GM19240 (cell line): ENCODE measurements around the gene TMEM229B.

ENCODE experiments used
- DNase-seq: peaks from one replicate; pipeline ENCODE4 v3.0.0; 2011; ENCODE audit warnings: low spot score; ENCODE audit not compliant: insufficient read length

Gene TMEM229B

DNA sequence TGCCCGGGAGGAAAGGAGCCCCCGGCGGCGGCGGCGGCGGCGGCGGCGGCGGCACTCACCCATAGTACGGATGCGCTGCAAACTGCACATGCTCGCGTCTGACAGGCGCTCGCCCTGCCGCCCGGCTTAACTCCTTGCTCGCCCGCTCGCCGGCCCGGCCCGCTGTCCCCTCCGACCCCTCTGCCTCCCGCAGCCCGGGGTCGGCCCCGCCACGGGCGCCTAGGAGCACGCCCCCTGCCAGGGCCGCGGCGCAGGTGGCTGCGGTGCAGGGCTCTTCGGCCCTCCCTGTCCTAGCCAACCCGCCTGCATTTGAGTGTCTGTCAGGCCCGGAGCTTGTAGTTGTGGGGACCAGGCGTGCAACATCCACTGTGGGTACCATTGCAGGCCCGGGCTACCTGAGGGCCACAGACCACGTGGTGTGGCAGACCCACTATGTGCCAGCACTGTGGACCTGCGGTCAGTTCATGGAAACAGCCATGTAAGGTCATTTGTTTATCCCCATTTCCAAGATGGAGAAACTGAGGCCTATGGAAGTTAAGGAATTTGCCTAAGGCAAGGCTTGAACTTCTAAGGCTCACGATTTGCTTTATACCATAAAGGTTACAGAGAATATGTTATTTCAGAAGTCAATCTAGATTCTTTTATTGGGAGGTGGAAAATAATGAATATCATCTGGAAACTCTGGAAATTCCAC, 27.0 kb upstream of the TMEM229B start:
- no peak for DNase-seq

DNA sequence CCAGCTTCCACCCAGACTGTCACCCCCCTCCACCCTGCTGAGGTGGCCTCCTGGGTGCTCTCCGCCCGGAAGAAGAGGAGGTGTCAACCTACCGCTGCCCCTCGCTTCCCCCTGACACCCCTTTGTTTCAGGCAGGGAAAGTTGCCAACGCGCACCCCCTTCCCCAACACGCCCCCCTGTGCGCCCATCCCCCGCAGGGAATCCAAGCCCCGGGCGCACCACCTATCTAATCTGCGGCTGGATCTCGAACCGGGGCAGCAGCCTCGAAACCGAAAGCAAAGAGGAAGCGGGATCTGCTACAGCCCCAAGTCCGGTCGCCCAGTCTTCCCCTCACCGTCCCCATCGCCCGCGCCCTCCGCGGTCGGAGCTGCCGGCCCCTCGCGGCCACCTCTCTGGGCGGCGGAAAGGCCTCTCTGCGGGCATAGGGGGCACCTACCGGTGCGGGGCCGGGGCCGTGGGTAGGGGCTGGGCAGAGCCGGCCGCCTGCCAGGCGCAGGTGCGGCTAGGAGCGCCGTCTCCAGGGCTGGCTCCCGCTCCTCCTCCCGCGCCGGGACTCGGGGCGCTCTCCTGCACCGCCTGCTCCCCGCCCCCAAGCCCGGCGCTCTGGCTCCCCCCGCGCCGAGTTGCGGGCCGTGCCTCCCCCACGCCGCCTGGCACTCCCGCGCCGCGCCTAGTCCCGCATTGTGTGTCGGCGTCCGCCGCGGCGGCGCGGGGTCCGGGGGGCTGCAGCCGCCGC, 26.3 kb upstream of the TMEM229B start:
- no peak for DNase-seq

GRCh38 chr14:67514203-67514607, 25.7 kb upstream of the TMEM229B start:
- DNase-seq: no peak

GRCh38 chr14:67513631-67514108, 25.1 kb upstream of the TMEM229B start:
- DNase-seq: no peak

DNA sequence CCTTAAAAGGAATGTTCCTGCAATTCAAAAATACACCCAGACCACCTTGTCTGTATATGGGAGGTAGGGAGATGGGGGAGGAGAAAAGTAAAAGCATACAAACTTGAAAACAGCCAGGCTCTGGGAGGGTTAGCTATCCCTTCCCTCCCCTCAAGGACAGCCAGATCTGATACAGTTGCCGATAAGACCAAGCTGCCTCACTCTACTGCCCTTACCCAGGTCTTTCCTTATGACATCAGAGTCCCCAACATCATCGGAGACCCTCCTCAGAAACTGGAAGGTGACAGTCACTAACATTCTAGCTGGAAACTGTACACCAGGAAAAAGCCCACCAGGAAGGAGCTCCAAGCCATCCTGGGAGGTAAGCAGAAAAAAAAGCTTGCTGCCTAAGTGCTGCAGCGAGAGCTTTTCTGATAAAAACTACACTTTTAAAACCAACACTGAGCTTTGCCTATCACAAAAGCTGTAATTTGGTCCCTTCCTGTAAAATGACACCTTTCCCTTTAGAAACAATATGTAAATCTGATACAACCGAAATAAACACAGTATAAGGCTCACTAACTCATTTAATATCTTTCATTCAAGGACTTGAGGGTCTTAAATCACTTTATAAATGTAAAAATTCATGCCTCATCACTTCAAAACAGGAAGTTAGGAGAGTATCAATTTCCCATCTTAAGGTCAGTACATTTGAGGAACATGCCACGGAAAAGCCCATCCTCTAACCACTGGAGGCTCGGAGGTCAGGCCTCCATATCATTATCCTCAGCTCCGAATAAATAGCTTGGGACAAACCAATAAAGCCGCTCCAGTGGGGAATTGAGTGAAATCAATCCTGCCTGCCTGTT, 24.2 kb upstream of the TMEM229B start:
- DNase-seq: no peak

GRCh38 chr14:67510836-67511235, 22.3 kb upstream of the TMEM229B start:
- no peak for DNase-seq

DNA sequence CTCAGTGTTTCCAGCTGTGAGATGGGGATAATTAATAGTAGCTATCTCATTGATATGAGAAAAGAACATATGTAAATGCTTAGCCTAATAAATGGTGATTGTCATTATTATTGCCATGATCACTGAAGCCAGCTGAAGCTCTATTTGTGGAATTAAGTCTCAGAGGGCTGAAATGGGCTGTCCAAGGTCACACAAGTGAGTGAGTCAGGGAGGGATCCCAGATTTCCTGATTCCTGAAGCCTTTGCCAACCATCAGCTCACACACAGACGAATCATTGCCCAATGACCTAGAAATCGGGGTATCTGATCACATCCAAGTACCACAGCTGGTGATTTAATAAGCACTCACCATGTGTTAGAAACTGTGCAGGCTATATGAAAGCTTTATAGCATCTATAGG, 21.6 kb upstream of the TMEM229B start:
- no peak for DNase-seq

- no peak for DNase-seq
Measured at GRCh38 chr14:67508956-67509355, 20.4 kb upstream of the TMEM229B start.

GRCh38 chr14:67505254-67505653, 16.7 kb upstream of the TMEM229B start:
- no peak for DNase-seq

- DNase-seq: no peak
Measured at GRCh38 chr14:67503331-67503730, 14.8 kb upstream of the TMEM229B start.

DNA sequence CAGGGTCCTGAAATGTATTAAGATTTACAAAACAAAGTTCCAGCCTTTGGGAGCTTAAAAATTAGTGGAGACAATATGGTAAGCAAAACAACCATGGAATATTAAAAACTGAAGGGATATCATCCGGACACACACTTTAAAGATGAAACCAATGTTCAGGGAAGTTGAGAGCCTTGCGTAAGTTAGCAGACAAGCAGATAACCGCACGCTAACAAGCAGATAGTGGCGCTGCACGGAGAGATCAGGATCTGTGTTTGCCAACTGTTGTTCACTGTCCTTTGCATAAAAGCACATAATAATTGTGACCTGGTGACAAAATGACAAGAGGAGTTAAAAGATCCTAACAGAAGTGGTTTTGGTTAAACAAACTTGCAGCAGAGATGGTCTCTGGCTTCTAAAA, 14.3 kb upstream of the TMEM229B start:
- DNase-seq: no peak

GRCh38 chr14:67501670-67502069, 13.1 kb upstream of the TMEM229B start:
- DNase-seq: no peak

DNA sequence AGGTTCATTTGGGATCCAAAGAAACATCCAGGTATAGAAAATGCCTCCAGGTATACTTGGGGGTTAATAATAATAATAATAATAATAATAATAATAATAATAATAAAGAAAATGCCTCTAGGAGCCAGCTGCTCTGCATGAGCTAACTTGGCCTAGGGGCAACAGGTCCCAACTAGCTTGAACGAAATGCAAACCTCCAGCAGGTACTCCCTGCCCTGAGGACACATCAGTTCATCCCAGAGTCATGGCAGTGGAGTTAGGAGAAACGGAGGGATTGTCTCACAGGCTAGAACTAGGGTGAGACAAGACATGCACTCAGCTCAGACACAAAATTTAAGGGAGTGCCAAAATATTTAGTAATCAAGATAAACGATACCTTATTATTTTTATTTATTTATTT, 12.5 kb upstream of the TMEM229B start:
- no peak for DNase-seq

DNA sequence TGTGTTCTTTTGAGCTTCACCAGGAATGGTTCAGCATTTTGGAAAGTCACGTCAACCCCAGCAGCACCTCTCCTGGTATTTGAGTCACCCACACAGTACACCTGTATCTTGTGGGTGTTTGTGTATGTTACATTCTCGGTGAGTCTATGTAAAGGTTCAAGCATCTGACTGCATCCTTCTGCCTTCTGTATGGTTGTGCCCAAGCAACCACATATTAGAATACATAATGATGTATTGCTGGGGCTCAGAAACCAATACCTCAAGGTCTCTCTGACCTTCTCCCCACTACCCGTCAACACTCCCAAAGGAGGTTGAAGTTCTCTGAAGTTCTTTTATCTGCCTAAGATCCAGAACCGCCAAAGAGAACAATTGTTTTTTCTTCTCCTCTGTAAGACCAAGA, 9.2 kb upstream of the TMEM229B start:
- no peak for DNase-seq

DNA sequence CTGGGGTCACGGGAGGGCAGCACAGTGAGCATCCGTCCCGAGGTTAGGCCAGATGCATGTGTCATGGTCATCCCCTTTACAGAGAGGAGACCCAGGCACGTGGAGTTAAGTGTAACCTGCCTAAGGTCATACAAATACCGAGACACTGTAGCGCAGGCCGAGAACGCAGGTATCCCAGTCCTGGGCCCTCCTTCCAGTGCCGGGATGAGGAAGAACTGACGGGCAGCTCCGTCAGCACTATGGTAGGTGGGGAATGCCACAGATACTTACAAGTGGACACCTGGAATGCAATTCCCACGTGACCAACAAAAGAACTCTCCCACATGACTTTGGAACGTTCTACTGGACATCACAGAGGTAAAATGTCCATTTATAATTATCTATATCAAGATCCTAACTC, 8.7 kb upstream of the TMEM229B start:
- DNase-seq: no peak

DNA sequence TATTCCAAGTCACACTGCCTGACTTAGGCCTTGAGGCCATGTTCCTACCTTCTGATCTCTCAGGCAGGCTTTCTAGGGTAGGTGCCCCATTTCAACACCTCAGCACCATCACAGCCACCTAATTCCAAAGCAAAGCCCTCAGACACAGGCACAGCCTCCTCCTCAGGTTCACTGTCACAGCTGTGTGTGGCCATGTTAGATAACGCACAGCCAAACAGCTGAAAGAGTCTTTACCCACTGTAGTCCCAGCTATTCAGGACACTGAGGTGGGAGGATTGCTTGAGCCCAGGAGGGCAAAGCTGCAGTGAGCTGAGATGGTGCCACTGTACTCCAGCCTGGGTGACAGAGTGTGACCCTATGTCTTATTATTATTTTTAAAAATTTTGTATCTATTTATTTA, 7.3 kb upstream of the TMEM229B start:
- DNase-seq: no peak

DNA sequence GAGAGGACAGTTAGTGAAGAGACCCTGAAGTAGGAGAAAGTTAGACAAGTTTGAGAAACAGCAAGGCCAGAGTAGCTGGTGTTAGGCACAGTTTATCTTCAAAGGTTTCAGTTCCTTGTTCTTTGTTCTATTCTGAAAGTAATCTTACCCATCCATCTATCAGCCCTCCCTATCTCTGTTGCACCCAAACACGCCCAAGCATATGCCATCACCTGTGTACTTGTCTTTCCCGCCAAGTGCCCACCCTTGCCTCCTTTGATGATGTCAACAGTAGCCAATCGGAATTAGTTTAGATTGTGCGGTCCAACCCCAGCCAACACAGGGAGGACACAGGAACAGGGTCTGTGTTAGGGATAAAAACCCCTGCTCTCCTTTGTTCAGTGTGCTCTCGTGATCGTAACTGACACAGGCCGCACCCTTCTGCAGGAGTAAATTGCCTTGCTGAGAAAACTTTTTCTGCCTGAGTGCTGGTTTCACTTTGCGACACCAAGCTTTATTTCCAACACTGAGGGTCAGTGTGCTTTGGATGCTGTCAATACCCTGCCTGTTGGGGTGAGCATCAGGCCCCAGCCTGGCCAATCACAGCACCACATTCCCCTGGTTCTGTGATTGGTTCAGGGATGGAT, 4.7 kb upstream of the TMEM229B start:
- no peak for DNase-seq

DNA sequence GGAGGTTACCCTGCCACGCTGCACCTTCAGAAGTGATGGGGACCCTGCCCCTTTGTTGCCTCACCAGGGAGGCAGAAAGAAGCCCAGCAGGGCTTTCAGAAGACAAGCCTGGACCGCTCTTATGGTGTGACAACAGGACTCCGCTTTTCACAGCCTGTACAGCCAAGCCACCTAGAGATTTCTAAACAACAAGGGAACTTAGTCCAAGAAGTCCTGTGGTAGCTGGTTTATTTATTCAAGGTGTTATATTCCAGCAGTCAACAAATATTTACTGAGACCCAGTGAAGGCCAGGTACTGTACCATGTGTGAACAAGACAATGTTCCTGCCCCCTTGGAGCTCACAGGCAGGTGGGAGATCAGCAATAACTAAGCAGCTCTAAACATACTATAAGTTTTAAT, 4.0 kb upstream of the TMEM229B start:
- DNase-seq: no peak

DNA sequence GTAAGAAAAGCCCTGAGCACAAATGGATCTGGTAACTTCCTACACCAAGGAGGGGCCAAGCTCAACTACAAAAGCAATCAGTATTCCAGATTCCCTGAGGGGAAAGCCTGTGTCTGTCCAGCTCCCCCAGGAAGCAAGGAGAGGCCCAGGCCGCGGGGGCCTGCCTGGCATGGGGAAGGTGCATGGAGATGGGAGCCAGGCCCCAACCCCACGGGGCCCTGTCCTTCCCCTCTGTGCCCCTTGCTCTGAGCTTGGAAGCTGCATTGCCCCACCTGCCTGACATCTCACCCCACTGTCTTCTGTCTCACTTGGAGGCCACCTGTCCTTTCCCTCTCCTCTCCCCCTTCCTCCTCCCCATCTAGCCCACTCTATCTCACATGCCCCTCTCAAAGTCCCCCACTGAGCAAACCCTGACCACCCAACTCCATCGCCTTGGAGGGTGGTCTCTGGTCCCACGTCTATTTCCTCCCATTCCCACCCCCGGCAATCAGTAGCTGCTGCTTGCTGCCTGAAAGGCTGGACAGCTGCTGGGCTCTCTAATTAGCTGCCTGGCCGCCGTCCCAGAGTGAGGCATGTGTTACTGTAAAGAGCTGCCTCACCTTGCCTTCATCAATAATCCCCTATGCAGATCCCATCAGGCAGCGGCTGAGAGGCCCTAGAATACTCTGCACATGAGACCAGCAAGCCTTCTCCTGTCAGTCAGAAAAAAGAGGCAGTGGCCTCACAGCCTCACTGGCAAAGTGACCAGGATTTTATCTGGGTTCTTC, 3.4 kb upstream of the TMEM229B start:
- DNase-seq: no peak

- no peak for DNase-seq
Measured at GRCh38 chr14:67491285-67491684, 2.8 kb upstream of the TMEM229B start.

- no peak for DNase-seq
Measured at GRCh38 chr14:67490196-67490595, 1.7 kb upstream of the TMEM229B start.
